ENCODE data around the gene KCNC1.

DNA sequence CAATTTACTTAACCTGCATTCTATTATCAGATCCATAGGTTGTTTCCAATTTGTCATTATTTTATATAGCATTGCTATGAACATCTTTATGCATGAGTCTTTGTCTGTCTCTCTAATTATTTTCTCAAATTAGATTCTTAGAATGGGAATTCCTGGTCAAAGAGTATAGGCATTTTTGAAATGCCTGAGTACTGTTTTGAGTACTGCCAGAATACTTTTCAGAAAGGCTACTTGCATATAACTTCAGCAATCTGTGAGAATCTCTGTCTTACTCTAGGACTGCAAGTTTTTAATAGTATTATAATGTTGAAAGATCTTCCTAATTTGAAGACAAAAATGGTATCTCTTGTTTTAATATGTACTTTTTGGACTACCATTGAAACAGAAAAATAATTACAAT, 56.6 kb downstream of the KCNC1 start:
- TF ChIP-seq, protein P1, sequence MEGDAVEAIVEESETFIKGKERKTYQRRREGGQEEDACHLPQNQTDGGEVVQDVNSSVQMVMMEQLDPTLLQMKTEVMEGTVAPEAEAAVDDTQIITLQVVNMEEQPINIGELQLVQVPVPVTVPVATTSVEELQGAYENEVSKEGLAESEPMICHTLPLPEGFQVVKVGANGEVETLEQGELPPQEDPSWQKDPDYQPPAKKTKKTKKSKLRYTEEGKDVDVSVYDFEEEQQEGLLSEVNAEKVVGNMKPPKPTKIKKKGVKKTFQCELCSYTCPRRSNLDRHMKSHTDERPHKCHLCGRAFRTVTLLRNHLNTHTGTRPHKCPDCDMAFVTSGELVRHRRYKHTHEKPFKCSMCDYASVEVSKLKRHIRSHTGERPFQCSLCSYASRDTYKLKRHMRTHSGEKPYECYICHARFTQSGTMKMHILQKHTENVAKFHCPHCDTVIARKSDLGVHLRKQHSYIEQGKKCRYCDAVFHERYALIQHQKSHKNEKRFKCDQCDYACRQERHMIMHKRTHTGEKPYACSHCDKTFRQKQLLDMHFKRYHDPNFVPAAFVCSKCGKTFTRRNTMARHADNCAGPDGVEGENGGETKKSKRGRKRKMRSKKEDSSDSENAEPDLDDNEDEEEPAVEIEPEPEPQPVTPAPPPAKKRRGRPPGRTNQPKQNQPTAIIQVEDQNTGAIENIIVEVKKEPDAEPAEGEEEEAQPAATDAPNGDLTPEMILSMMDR (IDR thresholded peaks at IDR 0.05; ENCODE audit: low read length): no peak
- TF ChIP-seq EZH2 (IDR thresholded peaks at IDR 0.05; ENCODE audit: borderline replicate concordance, low read length): no peak

Measured in OCI-LY1 (cell line).